HL-60 (cell line): ENCODE results near the gene CHML.

Experiments used
- DNase-seq, 2 experiments: peaks; one replicate each; pipeline ENCODE4 v3.0.0-alpha.2; 2010 to 2020; ENCODE audit warnings: low read depth in 1 of 2, low spot score in 1 of 2
- H3K27ac ChIP-seq: fragments of 250-450 bp; sonication (Bioruptor Pico); replicated peaks from 2 replicates; pipeline ENCODE4 v1.5.1; 2020; ENCODE audit warnings: mild to moderate bottlenecking, moderate library complexity
- H3K27me3 ChIP-seq: fragments of 250-450 bp; sonication (Bioruptor Pico); 2 replicates; pipeline ENCODE4 v1.5.1; 2021; ENCODE audit warnings: mild to moderate bottlenecking, moderate library complexity; ENCODE audit not compliant: insufficient read depth, poor library complexity, severe bottlenecking
- H3K4me3 ChIP-seq: replicated peaks from 2 replicates; pipeline ENCODE4 v1.5.1; 2011; ENCODE audit warnings: mild to moderate bottlenecking, control low read depth, low read length; ENCODE audit not compliant: insufficient read depth
- GABPA ChIP-seq: IDR thresholded peaks from 2 replicates; pipeline ENCODE4 v1.6.1; 2012; ENCODE audit warnings: low read depth
- POLR2AphosphoS5 ChIP-seq: IDR thresholded peaks from 2 replicates; pipeline ENCODE4 v1.6.1; 2012; ENCODE audit warnings: low read depth
- SPI1 ChIP-seq: IDR thresholded peaks from 2 replicates; pipeline ENCODE4 v1.6.1; 2012; ENCODE audit warnings: low read depth, mild to moderate bottlenecking, borderline replicate concordance
- TF ChIP-seq, protein P1 (sequence below): IDR thresholded peaks from 2 replicates; pipeline ENCODE4 v1.6.1; 2012; ENCODE audit warnings: low read depth; ENCODE audit not compliant: insufficient replicate concordance
- TF ChIP-seq, protein P2 (sequence below): IDR thresholded peaks from one replicate; pipeline ENCODE4 v1.5.1; 2011; ENCODE audit warnings: low read length, control low read depth, inconsistent platforms; ENCODE audit not compliant: insufficient read depth

Gene CHML

DNA sequence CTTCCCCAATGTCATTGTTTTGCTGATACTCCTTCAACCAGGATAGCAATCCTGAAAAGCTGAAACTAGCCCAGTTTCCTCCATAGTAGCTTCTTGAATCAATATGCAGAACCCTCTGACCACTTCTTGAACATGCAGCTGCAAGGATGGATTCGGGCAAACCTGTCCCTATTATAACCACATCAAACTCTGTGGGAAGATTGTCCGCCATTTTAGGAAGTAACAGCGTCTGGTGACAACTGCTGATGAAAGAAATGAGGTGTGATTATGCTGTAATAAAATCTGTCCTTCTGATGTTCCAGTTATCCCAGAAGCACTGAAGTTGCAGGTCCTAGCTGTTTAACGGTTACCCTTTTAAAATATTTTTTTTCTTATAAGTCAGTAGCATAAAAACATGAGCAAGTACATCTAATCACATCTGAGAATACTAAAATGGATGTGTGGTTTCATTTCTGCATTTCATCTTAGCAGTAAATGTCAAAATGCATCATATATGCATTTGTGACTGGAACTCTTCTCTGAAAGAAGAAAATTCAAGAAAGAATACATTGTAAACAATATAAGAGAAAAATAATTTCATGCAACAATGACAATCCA is 4.5 kb downstream of the CHML start:
- H3K27me3 ChIP-seq, result no peaks in the 10 kb centered on the region
- H3K4me3 ChIP-seq, result no peak overlapping the region
- no peak for TF ChIP-seq SPI1
- no peak for TF ChIP-seq POLR2AphosphoS5
- TF ChIP-seq, protein P1, sequence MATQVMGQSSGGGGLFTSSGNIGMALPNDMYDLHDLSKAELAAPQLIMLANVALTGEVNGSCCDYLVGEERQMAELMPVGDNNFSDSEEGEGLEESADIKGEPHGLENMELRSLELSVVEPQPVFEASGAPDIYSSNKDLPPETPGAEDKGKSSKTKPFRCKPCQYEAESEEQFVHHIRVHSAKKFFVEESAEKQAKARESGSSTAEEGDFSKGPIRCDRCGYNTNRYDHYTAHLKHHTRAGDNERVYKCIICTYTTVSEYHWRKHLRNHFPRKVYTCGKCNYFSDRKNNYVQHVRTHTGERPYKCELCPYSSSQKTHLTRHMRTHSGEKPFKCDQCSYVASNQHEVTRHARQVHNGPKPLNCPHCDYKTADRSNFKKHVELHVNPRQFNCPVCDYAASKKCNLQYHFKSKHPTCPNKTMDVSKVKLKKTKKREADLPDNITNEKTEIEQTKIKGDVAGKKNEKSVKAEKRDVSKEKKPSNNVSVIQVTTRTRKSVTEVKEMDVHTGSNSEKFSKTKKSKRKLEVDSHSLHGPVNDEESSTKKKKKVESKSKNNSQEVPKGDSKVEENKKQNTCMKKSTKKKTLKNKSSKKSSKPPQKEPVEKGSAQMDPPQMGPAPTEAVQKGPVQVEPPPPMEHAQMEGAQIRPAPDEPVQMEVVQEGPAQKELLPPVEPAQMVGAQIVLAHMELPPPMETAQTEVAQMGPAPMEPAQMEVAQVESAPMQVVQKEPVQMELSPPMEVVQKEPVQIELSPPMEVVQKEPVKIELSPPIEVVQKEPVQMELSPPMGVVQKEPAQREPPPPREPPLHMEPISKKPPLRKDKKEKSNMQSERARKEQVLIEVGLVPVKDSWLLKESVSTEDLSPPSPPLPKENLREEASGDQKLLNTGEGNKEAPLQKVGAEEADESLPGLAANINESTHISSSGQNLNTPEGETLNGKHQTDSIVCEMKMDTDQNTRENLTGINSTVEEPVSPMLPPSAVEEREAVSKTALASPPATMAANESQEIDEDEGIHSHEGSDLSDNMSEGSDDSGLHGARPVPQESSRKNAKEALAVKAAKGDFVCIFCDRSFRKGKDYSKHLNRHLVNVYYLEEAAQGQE, result no peak
- TF ChIP-seq GABPA, result no peak
- TF ChIP-seq, protein P2, sequence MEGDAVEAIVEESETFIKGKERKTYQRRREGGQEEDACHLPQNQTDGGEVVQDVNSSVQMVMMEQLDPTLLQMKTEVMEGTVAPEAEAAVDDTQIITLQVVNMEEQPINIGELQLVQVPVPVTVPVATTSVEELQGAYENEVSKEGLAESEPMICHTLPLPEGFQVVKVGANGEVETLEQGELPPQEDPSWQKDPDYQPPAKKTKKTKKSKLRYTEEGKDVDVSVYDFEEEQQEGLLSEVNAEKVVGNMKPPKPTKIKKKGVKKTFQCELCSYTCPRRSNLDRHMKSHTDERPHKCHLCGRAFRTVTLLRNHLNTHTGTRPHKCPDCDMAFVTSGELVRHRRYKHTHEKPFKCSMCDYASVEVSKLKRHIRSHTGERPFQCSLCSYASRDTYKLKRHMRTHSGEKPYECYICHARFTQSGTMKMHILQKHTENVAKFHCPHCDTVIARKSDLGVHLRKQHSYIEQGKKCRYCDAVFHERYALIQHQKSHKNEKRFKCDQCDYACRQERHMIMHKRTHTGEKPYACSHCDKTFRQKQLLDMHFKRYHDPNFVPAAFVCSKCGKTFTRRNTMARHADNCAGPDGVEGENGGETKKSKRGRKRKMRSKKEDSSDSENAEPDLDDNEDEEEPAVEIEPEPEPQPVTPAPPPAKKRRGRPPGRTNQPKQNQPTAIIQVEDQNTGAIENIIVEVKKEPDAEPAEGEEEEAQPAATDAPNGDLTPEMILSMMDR, result no peak
- H3K27ac ChIP-seq, result no peak overlapping the region
- no peak for DNase-seq

DNA sequence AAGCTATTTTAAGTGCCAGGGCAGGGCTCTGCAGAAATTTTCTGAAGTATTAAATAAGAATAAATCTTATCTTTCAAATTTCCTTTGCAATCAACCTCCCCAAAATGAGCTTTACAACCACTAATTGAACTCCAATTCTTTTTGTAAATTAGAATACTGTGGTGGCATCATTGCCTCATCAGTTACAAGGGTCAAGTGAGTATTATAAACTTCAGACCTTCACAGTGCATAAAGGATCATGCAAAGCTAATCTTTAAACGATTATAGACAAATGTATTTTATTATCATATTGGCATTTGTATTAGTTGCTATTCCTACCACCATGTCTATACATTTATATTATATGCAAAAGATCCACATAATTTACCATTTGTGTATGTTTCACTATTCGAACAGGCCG is 7.2 kb downstream of the CHML start:
- DNase-seq, result no peak
- Histone ChIP-seq H3K27me3 (no peaks in the 10 kb centered on the region), H3K27ac (no peak overlapping the region), H3K4me3 (no peak overlapping the region)
- TF ChIP-seq, protein P1, result no peak
- no peak for TF ChIP-seq SPI1
- TF ChIP-seq, protein P2, result no peak
- no peak for TF ChIP-seq GABPA

DNA sequence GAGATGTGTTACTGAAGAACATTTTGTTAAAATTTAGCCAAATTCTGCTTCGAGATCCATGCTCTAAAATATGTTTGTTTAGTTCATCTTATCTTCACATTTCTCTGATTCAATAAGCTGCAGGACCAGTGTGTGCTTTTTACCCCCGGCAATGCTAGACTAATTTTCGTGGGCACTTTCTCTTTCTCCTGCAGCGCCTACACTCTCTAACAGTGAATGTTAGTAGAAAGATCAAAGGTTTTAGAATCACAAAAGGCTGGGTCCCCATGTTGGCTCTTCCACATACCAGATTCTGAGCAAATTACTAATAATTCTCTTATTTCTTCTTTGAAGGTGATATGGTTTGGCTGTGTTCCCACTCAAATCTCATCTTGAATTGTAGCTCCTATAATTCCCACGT is 8.5 kb downstream of the CHML start:
- Histone ChIP-seq H3K4me3 (no peak overlapping the region), H3K27ac (no peak overlapping the region), H3K27me3 (no peaks in the 10 kb centered on the region)
- DNase-seq, result no peak
- TF ChIP-seq POLR2AphosphoS5, result no peak
- no peak for TF ChIP-seq SPI1

DNA sequence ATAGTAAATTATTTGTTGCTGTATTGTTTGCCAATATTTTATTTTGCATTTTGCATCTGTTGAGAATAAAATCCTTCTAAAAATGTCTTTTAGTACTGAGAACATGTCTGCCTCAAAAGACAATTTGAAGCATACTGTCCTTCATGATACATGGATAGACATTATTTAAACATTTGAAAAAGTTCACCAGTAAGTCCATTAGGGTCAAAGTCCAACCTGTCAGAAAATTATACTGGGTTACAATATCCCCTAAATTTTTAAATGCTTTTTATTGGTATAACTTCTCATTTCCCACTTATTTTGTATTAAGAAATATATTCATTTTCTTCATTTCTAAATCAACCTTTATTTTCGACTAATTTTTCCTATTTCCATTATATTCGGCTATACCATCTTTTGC is 9.3 kb downstream of the CHML start:
- TF ChIP-seq GABPA (no peak), SPI1 (no peak), POLR2AphosphoS5 (no peak)
- TF ChIP-seq, protein P2, result no peak
- TF ChIP-seq, protein P1, result no peak
- no peak overlapping the region for H3K4me3 ChIP-seq
- no peaks in the 10 kb centered on the region for H3K27me3 ChIP-seq
- no peak overlapping the region for H3K27ac ChIP-seq
- DNase-seq, result no peak
